GM21619 (cell line): ENCODE measurements around the gene ACOT11.

Experiments
- ATAC-seq: cut with Tn5 transposase; IDR thresholded peaks from one replicate; pipeline ENCODE4 v1.9.1; 2021; ENCODE audit not compliant: unreplicated experiment

Gene ACOT11

GRCh38 chr1:54640863-54641836 lies 93.1 kb downstream of the ACOT11 start, which contains the start of gene MROH7:
Gene MROH7, plus strand, starts transcription at chr1:54641786. Its CDS starts 11,141 bp downstream, at chr1:54652927.
- ATAC-seq: no peak

- ATAC-seq: no peak
These were observed 95.7 kb downstream of the ACOT11 start for GRCh38 chr1:54643736-54644135.

DNA sequence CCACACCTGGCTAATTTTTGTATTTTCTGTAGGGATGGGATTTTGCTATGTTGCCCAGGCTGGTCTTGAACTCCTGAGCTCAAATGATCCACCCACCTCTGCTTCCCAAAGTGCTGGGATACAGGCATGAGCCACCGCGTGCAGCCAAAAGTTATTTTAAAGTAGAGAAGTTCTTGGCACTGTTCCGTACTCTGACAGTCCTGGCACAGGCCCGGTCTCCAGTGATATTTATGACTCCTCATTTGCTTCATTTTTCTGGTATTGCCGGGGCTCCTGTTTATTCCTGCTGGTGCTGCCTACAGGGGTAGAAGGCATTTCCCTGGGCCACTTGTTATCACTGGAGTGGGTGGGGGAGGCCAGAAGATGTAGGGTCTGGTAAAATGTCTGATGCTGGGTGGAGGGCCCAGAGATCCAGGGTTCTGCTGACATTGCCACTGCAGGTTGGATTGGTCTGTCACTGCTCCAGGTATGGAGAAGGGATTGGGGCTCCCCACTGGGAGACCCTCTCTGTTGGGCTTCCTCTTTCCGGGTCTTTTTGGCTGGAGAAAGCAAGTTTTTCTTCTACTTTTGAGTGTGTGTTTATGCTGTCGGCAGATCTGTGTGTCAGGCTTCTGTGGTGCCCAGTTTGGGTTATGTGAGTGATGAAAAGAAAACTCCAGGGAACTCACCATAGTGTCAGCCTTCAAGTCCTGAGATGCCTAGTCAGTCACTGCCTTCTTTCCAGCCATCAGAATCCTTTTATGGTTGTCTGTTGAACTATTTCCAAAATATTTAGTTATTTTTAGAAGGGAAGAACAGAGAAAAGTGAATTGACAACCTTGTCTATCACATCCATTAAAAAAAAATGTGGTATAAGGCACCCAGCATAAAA lies 98.0 kb downstream of the ACOT11 start:
- ATAC-seq: no peak

GRCh38 chr1:54649130-54649898 lies 101.3 kb downstream of the ACOT11 start:
- no peak for ATAC-seq

- ATAC-seq: no peak
These were observed 101.9 kb downstream of the ACOT11 start for GRCh38 chr1:54649921-54650320.

DNA sequence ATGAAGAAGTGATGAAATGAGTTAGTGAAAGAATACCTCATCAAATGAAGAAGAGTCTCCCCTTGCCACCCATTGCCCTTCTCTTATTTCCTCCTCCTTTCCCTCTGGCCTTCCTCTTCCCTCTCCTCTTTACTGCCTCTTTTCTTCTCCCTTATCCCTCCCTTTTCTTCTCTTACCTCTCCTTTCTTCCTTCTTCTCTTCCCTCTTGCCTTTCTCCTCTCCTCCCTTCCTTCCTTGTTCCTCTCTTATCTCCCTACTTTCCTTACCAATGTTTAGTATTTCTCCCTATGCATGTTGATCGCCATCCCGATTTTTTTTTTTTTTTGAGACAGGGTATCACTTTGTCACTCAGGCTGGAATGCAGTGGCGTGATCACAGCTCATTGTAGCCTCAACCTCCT lies 102.4 kb downstream of the ACOT11 start:
- ATAC-seq: no peak

DNA sequence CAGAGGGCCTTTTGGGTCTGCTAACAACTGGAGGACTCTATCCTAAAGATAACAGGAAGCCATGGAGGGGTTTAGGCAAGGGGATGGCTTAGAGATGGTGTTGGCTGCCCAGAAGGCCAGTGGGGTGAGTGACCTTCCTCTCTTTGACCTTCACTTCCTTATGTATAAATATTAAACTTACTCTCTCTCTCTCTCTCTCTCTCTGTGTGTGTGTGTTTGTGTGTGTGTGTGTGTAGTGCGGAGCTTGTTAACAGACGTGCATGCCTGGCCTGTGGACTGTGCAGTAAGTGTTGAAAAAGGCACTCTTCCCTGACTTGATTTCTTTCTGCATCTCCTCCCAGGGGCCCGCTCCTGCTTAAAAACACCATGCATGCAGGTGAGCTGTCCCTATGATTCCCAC lies 103.6 kb downstream of the ACOT11 start:
- no peak for ATAC-seq

DNA sequence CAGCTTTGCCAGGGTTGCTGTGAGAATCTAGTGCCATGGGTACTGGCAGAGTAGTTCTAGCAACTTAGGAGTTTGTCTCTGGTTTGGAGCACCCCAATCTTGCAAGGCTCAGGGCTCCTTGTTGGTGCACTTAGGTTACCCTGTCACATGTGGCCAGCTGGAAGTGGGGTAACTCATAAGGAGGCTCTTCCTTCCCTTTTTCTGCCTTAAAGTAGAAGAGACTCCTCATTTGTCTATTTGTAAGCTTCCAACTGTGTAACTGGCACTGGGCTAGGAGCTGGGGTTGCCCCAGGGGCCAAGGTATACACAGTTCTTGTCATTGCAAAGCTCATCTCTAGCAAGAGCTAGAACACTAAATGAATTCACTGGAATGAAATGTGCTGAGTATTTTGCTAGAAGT lies 104.1 kb downstream of the ACOT11 start:
- ATAC-seq: no peak

DNA sequence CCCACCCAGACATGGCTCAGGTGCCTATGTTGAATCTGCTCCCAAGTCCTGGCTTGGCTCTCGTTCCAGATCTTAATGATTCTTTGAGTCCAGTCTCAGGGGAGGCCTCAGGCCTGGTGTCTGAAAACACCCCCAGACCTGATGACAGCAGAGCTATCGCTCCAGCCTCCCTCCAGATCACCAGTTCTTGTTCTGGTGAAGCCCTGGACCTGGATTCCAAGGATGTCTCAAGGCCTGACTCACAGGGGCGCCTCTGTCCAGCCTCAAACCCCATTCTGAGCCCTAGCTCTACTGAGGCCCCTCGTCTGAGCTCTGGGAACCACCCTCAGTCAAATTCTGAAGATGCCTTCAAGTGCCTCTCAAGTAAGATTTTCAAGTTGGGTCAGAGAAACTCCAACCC lies 105.0 kb downstream of the ACOT11 start:
- ATAC-seq: no peak

GRCh38 chr1:54658164-54658913 lies 110.3 kb downstream of the ACOT11 start:
- no peak for ATAC-seq
